H1 (cell line): Measurements from ENCODE around the gene CADM1. TPM values are rescaled to one million over a fixed set of nuclear protein-coding genes. Genes with fewer than 3 reads are reported as not detected.

Experiments
- CTCF ChIA-PET: fragments of 300-600 bp; sonication (Branson Sonifier 250); formaldehyde crosslinking; loops from one replicate; lab custom pipeline; 2021; ENCODE audit not compliant: partially characterized antibody; lab: Charles Lee
- POLR2A ChIA-PET: fragments of 300-600 bp; sonication (Branson Sonifier 250); formaldehyde crosslinking; loops from one replicate; lab custom pipeline; 2021; ENCODE audit warnings: inconsistent platforms; ENCODE audit not compliant: partially characterized antibody; lab: Charles Lee
- DNase-seq, 2 experiments: peaks; one replicate each; pipeline versions ENCODE4 v3.0.0 to v3.0.0-alpha.2; 2010 to 2022; ENCODE audit warnings: low spot score in 2 of 2, low read depth in 1 of 2, mixed read lengths in 1 of 2
- FAIRE-seq: peaks from 2 replicates; lab custom pipeline; 2011; peaks lifted over from hg19 to GRCh38; lab: Jason Lieb, UNC
- H2AFZ ChIP-seq: 2 replicates; pipeline ENCODE4 v1.8.1; 2012; ENCODE audit warnings: low read length, inconsistent platforms
- H2AK5ac ChIP-seq: 2 replicates; pipeline ENCODE4 v1.6.1; 2013; ENCODE audit warnings: low read depth, low read length
- H2BK120ac ChIP-seq: replicated peaks from 2 replicates; pipeline ENCODE3; 2013; ENCODE audit warnings: low read depth, low read length, inconsistent platforms
- H2BK12ac ChIP-seq: 2 replicates; pipeline ENCODE4 v1.6.1; 2013; ENCODE audit warnings: low read depth, low read length
- H2BK15ac ChIP-seq: 2 replicates; pipeline ENCODE4 v1.6.1; 2013; ENCODE audit warnings: low read length
- H2BK20ac ChIP-seq: 2 replicates; pipeline ENCODE4 v1.6.1; 2013; ENCODE audit warnings: low read length
- H2BK5ac ChIP-seq: 2 replicates; pipeline ENCODE4 v1.6.1; 2013; ENCODE audit warnings: low read depth, low read length
- H3K14ac ChIP-seq: 2 replicates; pipeline ENCODE4 v1.6.1; 2013; ENCODE audit warnings: inconsistent platforms; ENCODE audit not compliant: insufficient read length
- H3K18ac ChIP-seq: 2 replicates; pipeline ENCODE4 v1.6.1; 2013; ENCODE audit warnings: low read length; ENCODE audit errors: extremely low read depth
- H3K23ac ChIP-seq: 2 replicates; pipeline ENCODE4 v1.6.1; 2013; ENCODE audit warnings: inconsistent platforms; ENCODE audit not compliant: insufficient read length
- H3K23me2 ChIP-seq: 2 replicates; pipeline ENCODE4 v1.6.1; 2013; ENCODE audit warnings: low read depth, low read length
- H3K27ac ChIP-seq: 2 replicates; pipeline ENCODE4 v1.6.1; 2011; ENCODE audit warnings: low read depth, low read length, inconsistent platforms
- H3K27me3 ChIP-seq, 4 experiments: replicated peaks in 1 of 4; 1 replicate in 1 of 4; 2 replicates in 3 of 4; pipeline versions ENCODE4 v1.6.1 to v1.8.1; 2011 to 2013; ENCODE audit warnings: low read length in 3 of 4, mild to moderate bottlenecking in 3 of 4, inconsistent platforms in 2 of 4, mixed read lengths in 2 of 4, moderate library complexity in 1 of 4; ENCODE audit not compliant: control insufficient read depth in 3 of 4, insufficient read depth in 3 of 4; ENCODE audit errors: extremely low read depth in 1 of 4
- H3K36me3 ChIP-seq, 4 experiments: 2 replicates each; pipeline versions ENCODE4 v1.6.1 to v1.8.1; 2011 to 2013; ENCODE audit warnings: mild to moderate bottlenecking in 4 of 4, low read length in 3 of 4, moderate library complexity in 2 of 4, control low read depth in 1 of 4, inconsistent platforms in 1 of 4; ENCODE audit not compliant: insufficient read depth in 4 of 4, control insufficient read depth in 2 of 4
- H3K4ac ChIP-seq: replicated peaks from 2 replicates; pipeline ENCODE3; 2013; ENCODE audit warnings: low read length, low read depth, mixed read lengths, inconsistent platforms; ENCODE audit not compliant: insufficient read length
- H3K4me1 ChIP-seq, 4 experiments: replicated peaks in 1 of 4; 1 replicate in 1 of 4; 2 replicates in 3 of 4; pipeline versions ENCODE4 v1.6.1 to v1.8.1; 2011 to 2013; ENCODE audit warnings: low read length in 3 of 4, inconsistent platforms in 2 of 4, mixed read lengths in 1 of 4; ENCODE audit not compliant: insufficient read depth in 4 of 4, control insufficient read depth in 3 of 4
- H3K4me2 ChIP-seq, 2 experiments: 2 replicates each; pipeline versions ENCODE4 v1.6.1 to v1.8.1; 2011 to 2013; ENCODE audit warnings: low read depth in 2 of 2, low read length in 2 of 2, control low read depth in 1 of 2, inconsistent platforms in 1 of 2, mild to moderate bottlenecking in 1 of 2; ENCODE audit not compliant: insufficient read depth in 1 of 2
- H3K4me3 ChIP-seq, 4 experiments: fragments of 200-600, 300-600 bp in 1 of 4; sonication (generic), shearing (Covaris generic), sonication (Bioruptor Twin) in 1 of 4; 2 replicates each; pipeline versions ENCODE4 v1.5.1 to v1.8.1; 2011 to 2016; ENCODE audit warnings: low read length in 4 of 4, low read depth in 3 of 4, control low read depth in 2 of 4, inconsistent platforms in 2 of 4, mild to moderate bottlenecking in 2 of 4, mixed read lengths in 1 of 4, moderate library complexity in 1 of 4; ENCODE audit not compliant: insufficient read depth in 2 of 4; ENCODE audit errors: extremely low read depth in 1 of 4
- H3K56ac ChIP-seq: replicated peaks from 2 replicates; pipeline ENCODE3; 2013; ENCODE audit warnings: low read depth, mild to moderate bottlenecking, mixed read lengths, low read length, inconsistent platforms; ENCODE audit not compliant: insufficient read length
- H3K79me1 ChIP-seq: 2 replicates; pipeline ENCODE4 v1.6.1; 2013; ENCODE audit warnings: low read depth, low read length, control low read depth
- H3K79me2 ChIP-seq, 2 experiments: 2 replicates each; pipeline versions ENCODE4 v1.6.1 to v1.8.1; 2012 to 2013; ENCODE audit warnings: low read length in 2 of 2, mild to moderate bottlenecking in 2 of 2, inconsistent platforms in 1 of 2; ENCODE audit not compliant: insufficient read depth in 2 of 2, control insufficient read depth in 1 of 2
- H3K9ac ChIP-seq, 4 experiments: replicated peaks in 1 of 4; 1 replicate in 1 of 4; 2 replicates in 3 of 4; pipeline versions ENCODE4 v1.6.1 to v1.8.1; 2011 to 2013; ENCODE audit warnings: low read depth in 3 of 4, low read length in 3 of 4, control low read depth in 2 of 4, mild to moderate bottlenecking in 2 of 4, moderate library complexity in 2 of 4, inconsistent platforms in 1 of 4; ENCODE audit errors: extremely low read depth in 1 of 4
- H3K9me3 ChIP-seq, 2 experiments: 2 replicates each; pipeline versions ENCODE4 v1.6.1 to v1.8.1; 2012 to 2013; ENCODE audit warnings: mild to moderate bottlenecking in 2 of 2, moderate library complexity in 2 of 2, control low read depth in 1 of 2, inconsistent platforms in 1 of 2, low read depth in 1 of 2, low read length in 1 of 2, mixed read lengths in 1 of 2; ENCODE audit not compliant: insufficient read depth in 2 of 2
- H4K20me1 ChIP-seq, 2 experiments: replicated peaks in 1 of 2; 2 replicates each; pipeline versions ENCODE3 to v1.8.1; 2011 to 2013; ENCODE audit warnings: inconsistent platforms in 2 of 2, low read length in 2 of 2, mild to moderate bottlenecking in 1 of 2; ENCODE audit not compliant: insufficient read depth in 2 of 2, control insufficient read depth in 1 of 2
- H4K5ac ChIP-seq: 2 replicates; pipeline ENCODE4 v1.6.1; 2013; ENCODE audit warnings: low read length, low read depth, mixed read lengths, inconsistent platforms; ENCODE audit not compliant: insufficient read length
- H4K8ac ChIP-seq: 2 replicates; pipeline ENCODE4 v1.8.0; 2013; ENCODE audit warnings: mild to moderate bottlenecking, moderate library complexity, low read length, inconsistent platforms; ENCODE audit not compliant: insufficient read depth; ENCODE audit errors: extremely low read depth
- H4K91ac ChIP-seq: replicated peaks from 2 replicates; pipeline ENCODE3; 2013; ENCODE audit warnings: low read length, mixed read lengths, inconsistent platforms; ENCODE audit not compliant: insufficient read length
- ASH2L ChIP-seq: fragments of 200-600, 300-600 bp; sonication (generic); IDR thresholded peaks from one replicate; pipeline ENCODE4 v1.7.1; 2017; ENCODE audit warnings: low read length
- CBX8 ChIP-seq: fragments of 300-800, 300-1000 bp; sonication (generic); IDR thresholded peaks from 2 replicates; pipeline ENCODE4 v1.7.1; 2016; ENCODE audit warnings: low read depth, low read length, borderline replicate concordance
- CTBP2 ChIP-seq: IDR thresholded peaks from 2 replicates; pipeline ENCODE4 v1.7.0; 2011; ENCODE audit warnings: borderline replicate concordance, mild to moderate bottlenecking, moderate library complexity, mixed read lengths, low read length; ENCODE audit not compliant: insufficient read depth, insufficient read length
- EP300 ChIP-seq, 2 experiments: IDR thresholded peaks; 1 replicate in 1 of 2; 2 replicates in 1 of 2; pipeline ENCODE4 v1.6.1; 2011 to 2012; ENCODE audit warnings: low read depth in 2 of 2, low read length in 2 of 2, mild to moderate bottlenecking in 2 of 2, borderline replicate concordance in 1 of 2, inconsistent platforms in 1 of 2, moderate library complexity in 1 of 2
- RNF2 ChIP-seq: fragments of 200-900, 300-1000 bp; sonication (generic); IDR thresholded peaks from 2 replicates; pipeline ENCODE4 v1.7.1; 2016; ENCODE audit warnings: borderline replicate concordance, low read depth, mild to moderate bottlenecking, antibody characterized with exemption, low read length; ENCODE audit not compliant: poor library complexity, severe bottlenecking; ENCODE audit errors: missing control alignments
- SAP30 ChIP-seq: fragments of 300-600 bp; sonication (generic); IDR thresholded peaks from 2 replicates; pipeline ENCODE4 v1.7.1; 2012; ENCODE audit warnings: low read length, moderate library complexity, mild to moderate bottlenecking, inconsistent platforms; ENCODE audit not compliant: insufficient read depth, insufficient replicate concordance
- SIN3A ChIP-seq, 2 experiments: IDR thresholded peaks in 1 of 2; conservative IDR thresholded peaks in 1 of 2; 2 replicates each; pipeline ENCODE4 v1.6.1; 2011 to 2012; ENCODE audit warnings: low read length in 2 of 2, improper control_type of control experiment in 1 of 2, low read depth in 1 of 2, mild to moderate bottlenecking in 1 of 2
- SIRT6 ChIP-seq: IDR thresholded peaks from one replicate; pipeline ENCODE4 v1.7.1; 2012; ENCODE audit warnings: low read length, inconsistent platforms
- SRF ChIP-seq: IDR thresholded peaks from 2 replicates; pipeline ENCODE4 v1.6.1; 2011; ENCODE audit warnings: mild to moderate bottlenecking, low read depth, low read length, moderate library complexity
- TAF1 ChIP-seq: IDR thresholded peaks from 2 replicates; pipeline ENCODE4 v1.6.1; 2011; ENCODE audit warnings: mild to moderate bottlenecking, low read depth, low read length
- WGBS, 2 experiments: shearing (Covaris generic) in 1 of 2; methylation state at CpG; one replicate each; pipeline versions ENCODE4 v1.1.6 to v1.1.7; 2013 to 2015; ENCODE audit warnings: low lambda C conversion rate in 2 of 2, mixed read lengths in 2 of 2, inconsistent platforms in 1 of 2, low coverage in 1 of 2, missing lambda C conversion rate in 1 of 2; ENCODE audit not compliant: insufficient replicate concordance in 2 of 2, insufficient coverage in 1 of 2, insufficient read length in 1 of 2; ENCODE audit errors: extremely low coverage in 1 of 2, missing lambda C conversion rate in 1 of 2; 5-methylcytosine and 5-hydroxymethylcytosine counted together
- polyA plus RNA-seq, 7 experiments: library from polyadenylated mRNA; depleted of rRNA in 3 of 7; stranded (reverse) in 5 of 7; unstranded in 2 of 7; fragments of >200 nt in 5 of 7; fragments of 200-250 nt in 2 of 7; gene quantifications; 1 replicate in 5 of 7; 2 replicates in 1 of 7; 4 replicates in 1 of 7; pipeline versions ENCODE4 v1.2.1 to v1.2.3, GENCODE V29; 2011 to 2013; ENCODE audit warnings: missing spikeins in 2 of 7, mixed read lengths in 2 of 7
- total RNA-seq: library from RNA; stranded (reverse); fragmentation: NEBNext Ultra II Directional; extraction: Animal tissue kit (Norgen Biotek cat#: 25700); gene quantifications from 2 replicates; pipeline ENCODE4 v1.2.1, GENCODE V29; 2021
- TF ChIP-seq, protein P1 (sequence below), 3 experiments: IDR thresholded peaks; 1 replicate in 2 of 3; 2 replicates in 1 of 3; pipeline versions ENCODE4 v1.5.1 to v1.6.1; 2011; ENCODE audit warnings: low read length in 3 of 3, mild to moderate bottlenecking in 3 of 3, inconsistent platforms in 2 of 3, low read depth in 1 of 3, moderate library complexity in 1 of 3; ENCODE audit not compliant: insufficient read depth in 1 of 3; ENCODE audit errors: control extremely low read depth in 1 of 3

Gene CADM1
- total and polyA plus RNA-seq, 2 of the 8 experiments (the other 6 are each of a cell fraction or from before 2014, with no cell fraction given), result 8.3 to 25.3 TPM

DNA sequence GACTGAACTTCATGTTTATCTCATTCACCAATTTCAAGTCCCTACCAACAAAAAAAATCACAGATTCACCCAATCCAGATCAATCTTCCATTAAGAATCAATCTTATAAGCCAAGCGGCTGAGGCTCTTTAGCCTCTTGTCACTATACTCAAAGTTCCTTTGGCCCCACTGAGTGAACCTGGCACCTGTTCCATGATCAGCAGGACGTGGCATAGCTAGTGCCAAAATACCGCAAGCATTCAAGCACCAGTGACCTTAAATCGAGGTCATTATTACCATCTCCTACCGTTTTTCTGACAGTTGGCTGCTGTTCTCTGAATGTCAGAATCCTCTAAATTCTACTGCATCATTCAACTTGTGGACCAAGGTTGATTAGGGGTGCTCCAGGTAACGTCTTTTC is 141.2 kb downstream of the CADM1 start:
- H2BK15ac ChIP-seq, result no peak overlapping the region
- H2AFZ ChIP-seq, result no peak overlapping the region
- no peaks in the 10 kb centered on the region for H3K36me3 ChIP-seq
- no peak for DNase-seq
- 90% methylated on average over 6 of the region's 6 CpGs; no CpG with 5 or more reads in 1 of the 2 experiments for WGBS, 2 experiments
- H3K18ac ChIP-seq, result no peak overlapping the region
- H3K79me2 ChIP-seq, result no peaks in the 10 kb centered on the region
- no peak overlapping the region for H4K91ac ChIP-seq
- CTCF ChIA-PET, result no interaction called here
- H4K5ac ChIP-seq, result no peak overlapping the region
- no peak overlapping the region for H3K27ac ChIP-seq
- no peak overlapping the region for H2AK5ac ChIP-seq
- POLR2A ChIA-PET, result no interaction called here
- H2BK120ac ChIP-seq, result no peak overlapping the region
- H3K56ac ChIP-seq, result no peak overlapping the region
- H3K14ac ChIP-seq, result no peak overlapping the region
- H2BK5ac ChIP-seq, result no peak overlapping the region
- H4K20me1 ChIP-seq, result no peaks in the 10 kb centered on the region
- no peak overlapping the region for H3K23ac ChIP-seq
- H2BK12ac ChIP-seq, result no peak overlapping the region
- H3K79me1 ChIP-seq, result no peaks in the 10 kb centered on the region
- H4K8ac ChIP-seq, result no peak overlapping the region
- no peaks in the 10 kb centered on the region for H3K9me3 ChIP-seq
- no peak overlapping the region for H3K9ac ChIP-seq
- no peak overlapping the region for H3K4ac ChIP-seq
- peaks cover 0 to under 1% (median 0%) of the 10 kb centered on the region in 4 experiments; a peak in 1 of 7 replicates for H3K4me1 ChIP-seq
- H3K23me2 ChIP-seq, result no peaks in the 10 kb centered on the region
- H3K27me3 ChIP-seq, result no peaks in the 10 kb centered on the region
- H2BK20ac ChIP-seq, result no peak overlapping the region
- FAIRE-seq, result no peak
- no peak overlapping the region for H3K4me2 ChIP-seq
- no peak overlapping the region for H3K4me3 ChIP-seq
- TF ChIP-seq SIRT6 (no peak), SAP30 (no peak), CTBP2 (no peak), SIN3A (conservative IDR thresholded peaks at IDR 0.05 in 1 of 2, IDR thresholded peaks at IDR 0.05 in 1 of 2; ENCODE audit: low read depth in 1 of 2, low read length in 2 of 2) (no peak), ASH2L (no peak), EP300 (IDR thresholded peaks at IDR 0.05; ENCODE audit: borderline replicate concordance in 1 of 2, low read depth in 2 of 2, low read length in 2 of 2) (no peak), TAF1 (no peak), CBX8 (no peak), SRF (no peak), RNF2 (no peak)
- TF ChIP-seq, protein P1, sequence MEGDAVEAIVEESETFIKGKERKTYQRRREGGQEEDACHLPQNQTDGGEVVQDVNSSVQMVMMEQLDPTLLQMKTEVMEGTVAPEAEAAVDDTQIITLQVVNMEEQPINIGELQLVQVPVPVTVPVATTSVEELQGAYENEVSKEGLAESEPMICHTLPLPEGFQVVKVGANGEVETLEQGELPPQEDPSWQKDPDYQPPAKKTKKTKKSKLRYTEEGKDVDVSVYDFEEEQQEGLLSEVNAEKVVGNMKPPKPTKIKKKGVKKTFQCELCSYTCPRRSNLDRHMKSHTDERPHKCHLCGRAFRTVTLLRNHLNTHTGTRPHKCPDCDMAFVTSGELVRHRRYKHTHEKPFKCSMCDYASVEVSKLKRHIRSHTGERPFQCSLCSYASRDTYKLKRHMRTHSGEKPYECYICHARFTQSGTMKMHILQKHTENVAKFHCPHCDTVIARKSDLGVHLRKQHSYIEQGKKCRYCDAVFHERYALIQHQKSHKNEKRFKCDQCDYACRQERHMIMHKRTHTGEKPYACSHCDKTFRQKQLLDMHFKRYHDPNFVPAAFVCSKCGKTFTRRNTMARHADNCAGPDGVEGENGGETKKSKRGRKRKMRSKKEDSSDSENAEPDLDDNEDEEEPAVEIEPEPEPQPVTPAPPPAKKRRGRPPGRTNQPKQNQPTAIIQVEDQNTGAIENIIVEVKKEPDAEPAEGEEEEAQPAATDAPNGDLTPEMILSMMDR (IDR thresholded peaks at IDR 0.05; ENCODE audit: control extremely low read depth in 1 of 3, insufficient read depth in 1 of 3, low read depth in 1 of 3, low read length in 3 of 3), result no peak
